H1 (cell line): ENCODE data around the gene KIAA0586. TPM values are rescaled to one million over a fixed set of nuclear protein-coding genes. Genes with fewer than 3 reads are reported as not detected.
"Not testable (repeated sequence)": the region's sequence is repeated elsewhere in the genome, so short reads cannot be mapped to it uniquely, and the experiment has no call there.

Experiments used
- CTCF ChIA-PET: fragments of 300-600 bp; sonication (Branson Sonifier 250); formaldehyde crosslinking; loops from one replicate; lab custom pipeline; 2021; ENCODE audit not compliant: partially characterized antibody; lab: Charles Lee
- POLR2A ChIA-PET: fragments of 300-600 bp; sonication (Branson Sonifier 250); formaldehyde crosslinking; loops from one replicate; lab custom pipeline; 2021; ENCODE audit warnings: inconsistent platforms; ENCODE audit not compliant: partially characterized antibody; lab: Charles Lee
- DNase-seq, 2 experiments: peaks; one replicate each; pipeline versions ENCODE4 v3.0.0 to v3.0.0-alpha.2; 2010 to 2022; ENCODE audit warnings: low spot score in 2 of 2, low read depth in 1 of 2, mixed read lengths in 1 of 2
- FAIRE-seq: peaks from 2 replicates; lab custom pipeline; 2011; peaks lifted over from hg19 to GRCh38; lab: Jason Lieb, UNC
- H2AFZ ChIP-seq: 2 replicates; pipeline ENCODE4 v1.8.1; 2012; ENCODE audit warnings: low read length, inconsistent platforms
- H2AK5ac ChIP-seq: 2 replicates; pipeline ENCODE4 v1.6.1; 2013; ENCODE audit warnings: low read depth, low read length
- H2BK120ac ChIP-seq: replicated peaks from 2 replicates; pipeline ENCODE3; 2013; ENCODE audit warnings: low read depth, low read length, inconsistent platforms
- H2BK12ac ChIP-seq: 2 replicates; pipeline ENCODE4 v1.6.1; 2013; ENCODE audit warnings: low read depth, low read length
- H2BK15ac ChIP-seq: 2 replicates; pipeline ENCODE4 v1.6.1; 2013; ENCODE audit warnings: low read length
- H2BK20ac ChIP-seq: 2 replicates; pipeline ENCODE4 v1.6.1; 2013; ENCODE audit warnings: low read length
- H2BK5ac ChIP-seq: 2 replicates; pipeline ENCODE4 v1.6.1; 2013; ENCODE audit warnings: low read depth, low read length
- H3K14ac ChIP-seq: 2 replicates; pipeline ENCODE4 v1.6.1; 2013; ENCODE audit warnings: inconsistent platforms; ENCODE audit not compliant: insufficient read length
- H3K18ac ChIP-seq: 2 replicates; pipeline ENCODE4 v1.6.1; 2013; ENCODE audit warnings: low read length; ENCODE audit errors: extremely low read depth
- H3K23ac ChIP-seq: 2 replicates; pipeline ENCODE4 v1.6.1; 2013; ENCODE audit warnings: inconsistent platforms; ENCODE audit not compliant: insufficient read length
- H3K23me2 ChIP-seq: 2 replicates; pipeline ENCODE4 v1.6.1; 2013; ENCODE audit warnings: low read depth, low read length
- H3K27ac ChIP-seq: 2 replicates; pipeline ENCODE4 v1.6.1; 2011; ENCODE audit warnings: low read depth, low read length, inconsistent platforms
- H3K27me3 ChIP-seq, 4 experiments: replicated peaks in 1 of 4; 1 replicate in 1 of 4; 2 replicates in 3 of 4; pipeline versions ENCODE4 v1.6.1 to v1.8.1; 2011 to 2013; ENCODE audit warnings: low read length in 3 of 4, mild to moderate bottlenecking in 3 of 4, inconsistent platforms in 2 of 4, mixed read lengths in 2 of 4, moderate library complexity in 1 of 4; ENCODE audit not compliant: control insufficient read depth in 3 of 4, insufficient read depth in 3 of 4; ENCODE audit errors: extremely low read depth in 1 of 4
- H3K36me3 ChIP-seq, 4 experiments: 2 replicates each; pipeline versions ENCODE4 v1.6.1 to v1.8.1; 2011 to 2013; ENCODE audit warnings: mild to moderate bottlenecking in 4 of 4, low read length in 3 of 4, moderate library complexity in 2 of 4, control low read depth in 1 of 4, inconsistent platforms in 1 of 4; ENCODE audit not compliant: insufficient read depth in 4 of 4, control insufficient read depth in 2 of 4
- H3K4ac ChIP-seq: replicated peaks from 2 replicates; pipeline ENCODE3; 2013; ENCODE audit warnings: low read length, low read depth, mixed read lengths, inconsistent platforms; ENCODE audit not compliant: insufficient read length
- H3K4me1 ChIP-seq, 4 experiments: replicated peaks in 1 of 4; 1 replicate in 1 of 4; 2 replicates in 3 of 4; pipeline versions ENCODE4 v1.6.1 to v1.8.1; 2011 to 2013; ENCODE audit warnings: low read length in 3 of 4, inconsistent platforms in 2 of 4, mixed read lengths in 1 of 4; ENCODE audit not compliant: insufficient read depth in 4 of 4, control insufficient read depth in 3 of 4
- H3K4me2 ChIP-seq, 2 experiments: 2 replicates each; pipeline versions ENCODE4 v1.6.1 to v1.8.1; 2011 to 2013; ENCODE audit warnings: low read depth in 2 of 2, low read length in 2 of 2, control low read depth in 1 of 2, inconsistent platforms in 1 of 2, mild to moderate bottlenecking in 1 of 2; ENCODE audit not compliant: insufficient read depth in 1 of 2
- H3K4me3 ChIP-seq, 4 experiments: fragments of 200-600, 300-600 bp in 1 of 4; sonication (generic), shearing (Covaris generic), sonication (Bioruptor Twin) in 1 of 4; 2 replicates each; pipeline versions ENCODE4 v1.5.1 to v1.8.1; 2011 to 2016; ENCODE audit warnings: low read length in 4 of 4, low read depth in 3 of 4, control low read depth in 2 of 4, inconsistent platforms in 2 of 4, mild to moderate bottlenecking in 2 of 4, mixed read lengths in 1 of 4, moderate library complexity in 1 of 4; ENCODE audit not compliant: insufficient read depth in 2 of 4; ENCODE audit errors: extremely low read depth in 1 of 4
- H3K56ac ChIP-seq: replicated peaks from 2 replicates; pipeline ENCODE3; 2013; ENCODE audit warnings: low read depth, mild to moderate bottlenecking, mixed read lengths, low read length, inconsistent platforms; ENCODE audit not compliant: insufficient read length
- H3K79me1 ChIP-seq: 2 replicates; pipeline ENCODE4 v1.6.1; 2013; ENCODE audit warnings: low read depth, low read length, control low read depth
- H3K79me2 ChIP-seq, 2 experiments: 2 replicates each; pipeline versions ENCODE4 v1.6.1 to v1.8.1; 2012 to 2013; ENCODE audit warnings: low read length in 2 of 2, mild to moderate bottlenecking in 2 of 2, inconsistent platforms in 1 of 2; ENCODE audit not compliant: insufficient read depth in 2 of 2, control insufficient read depth in 1 of 2
- H3K9ac ChIP-seq, 4 experiments: replicated peaks in 1 of 4; 1 replicate in 1 of 4; 2 replicates in 3 of 4; pipeline versions ENCODE4 v1.6.1 to v1.8.1; 2011 to 2013; ENCODE audit warnings: low read depth in 3 of 4, low read length in 3 of 4, control low read depth in 2 of 4, mild to moderate bottlenecking in 2 of 4, moderate library complexity in 2 of 4, inconsistent platforms in 1 of 4; ENCODE audit errors: extremely low read depth in 1 of 4
- H3K9me3 ChIP-seq, 2 experiments: 2 replicates each; pipeline versions ENCODE4 v1.6.1 to v1.8.1; 2012 to 2013; ENCODE audit warnings: mild to moderate bottlenecking in 2 of 2, moderate library complexity in 2 of 2, control low read depth in 1 of 2, inconsistent platforms in 1 of 2, low read depth in 1 of 2, low read length in 1 of 2, mixed read lengths in 1 of 2; ENCODE audit not compliant: insufficient read depth in 2 of 2
- H4K20me1 ChIP-seq, 2 experiments: replicated peaks in 1 of 2; 2 replicates each; pipeline versions ENCODE3 to v1.8.1; 2011 to 2013; ENCODE audit warnings: inconsistent platforms in 2 of 2, low read length in 2 of 2, mild to moderate bottlenecking in 1 of 2; ENCODE audit not compliant: insufficient read depth in 2 of 2, control insufficient read depth in 1 of 2
- H4K5ac ChIP-seq: 2 replicates; pipeline ENCODE4 v1.6.1; 2013; ENCODE audit warnings: low read length, low read depth, mixed read lengths, inconsistent platforms; ENCODE audit not compliant: insufficient read length
- H4K8ac ChIP-seq: 2 replicates; pipeline ENCODE4 v1.8.0; 2013; ENCODE audit warnings: mild to moderate bottlenecking, moderate library complexity, low read length, inconsistent platforms; ENCODE audit not compliant: insufficient read depth; ENCODE audit errors: extremely low read depth
- H4K91ac ChIP-seq: replicated peaks from 2 replicates; pipeline ENCODE3; 2013; ENCODE audit warnings: low read length, mixed read lengths, inconsistent platforms; ENCODE audit not compliant: insufficient read length
- WGBS, 2 experiments: shearing (Covaris generic) in 1 of 2; methylation state at CpG; one replicate each; pipeline versions ENCODE4 v1.1.6 to v1.1.7; 2013 to 2015; ENCODE audit warnings: low lambda C conversion rate in 2 of 2, mixed read lengths in 2 of 2, inconsistent platforms in 1 of 2, low coverage in 1 of 2, missing lambda C conversion rate in 1 of 2; ENCODE audit not compliant: insufficient replicate concordance in 2 of 2, insufficient coverage in 1 of 2, insufficient read length in 1 of 2; ENCODE audit errors: extremely low coverage in 1 of 2, missing lambda C conversion rate in 1 of 2; 5-methylcytosine and 5-hydroxymethylcytosine counted together
- polyA plus RNA-seq, 7 experiments: library from polyadenylated mRNA; depleted of rRNA in 3 of 7; stranded (reverse) in 5 of 7; unstranded in 2 of 7; fragments of >200 nt in 5 of 7; fragments of 200-250 nt in 2 of 7; gene quantifications; 1 replicate in 5 of 7; 2 replicates in 1 of 7; 4 replicates in 1 of 7; pipeline versions ENCODE4 v1.2.1 to v1.2.3, GENCODE V29; 2011 to 2013; ENCODE audit warnings: missing spikeins in 2 of 7, mixed read lengths in 2 of 7
- total RNA-seq: library from RNA; stranded (reverse); fragmentation: NEBNext Ultra II Directional; extraction: Animal tissue kit (Norgen Biotek cat#: 25700); gene quantifications from 2 replicates; pipeline ENCODE4 v1.2.1, GENCODE V29; 2021

KIAA0586 gene
- total and polyA plus RNA-seq, 2 of the 8 experiments (the other 6 are each of a cell fraction or from before 2014, with no cell fraction given): 7.2 to 24.8 TPM

DNA sequence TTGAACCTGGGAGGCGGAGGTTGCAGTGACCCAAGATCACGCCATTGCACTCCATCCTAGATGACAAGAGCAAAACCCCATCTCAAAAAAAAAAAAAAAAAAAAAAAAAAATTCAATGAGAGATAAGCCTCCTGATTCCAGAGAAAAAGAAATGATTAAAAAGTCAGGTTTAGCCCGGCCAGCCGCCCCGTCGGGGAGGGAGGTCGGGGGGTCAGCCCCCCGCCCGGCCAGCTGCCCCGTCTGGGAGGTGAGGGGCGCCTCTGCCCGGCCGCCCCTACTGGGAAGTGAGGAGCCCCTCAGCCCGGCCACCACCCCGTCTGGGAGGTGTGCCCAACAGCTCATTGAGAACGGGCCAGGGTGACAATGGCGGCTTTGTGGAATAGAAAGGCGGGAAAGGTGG lies 160.8 kb downstream of the KIAA0586 start:
- H2AK5ac ChIP-seq, H3K9me3 ChIP-seq, H3K4me2 ChIP-seq, CTCF ChIA-PET, H2AFZ ChIP-seq, H3K9ac ChIP-seq, H3K4ac ChIP-seq, H4K8ac ChIP-seq, H4K5ac ChIP-seq, DNase-seq, POLR2A ChIA-PET, H3K56ac ChIP-seq, H3K23ac ChIP-seq, H3K4me1 ChIP-seq, H3K27ac ChIP-seq, H3K4me3 ChIP-seq, H2BK15ac ChIP-seq, H3K79me2 ChIP-seq, H3K36me3 ChIP-seq, H2BK12ac ChIP-seq, H3K23me2 ChIP-seq, H4K91ac ChIP-seq, H3K14ac ChIP-seq, H4K20me1 ChIP-seq, H3K79me1 ChIP-seq, H2BK120ac ChIP-seq, H2BK5ac ChIP-seq, FAIRE-seq, H3K18ac ChIP-seq, H2BK20ac ChIP-seq, H3K27me3 ChIP-seq: not testable (repeated sequence)
- 91% methylated on average over 11 of the region's 18 CpGs; no CpG with 5 or more reads in 1 of the 2 experiments for WGBS, 2 experiments
